Measurements from ENCODE around the gene PANK1. TPM values are rescaled to one million over a fixed set of nuclear protein-coding genes. Genes with fewer than 3 reads are reported as not detected.

PANK1 gene
- total and polyA plus RNA-seq, 2 of the 4 experiments (the other 2 are of a cell fraction): 3.0 to 8.8 TPM

- H2BK120ac ChIP-seq (ENCODE audit: low read depth, low read length): no peak overlapping the region
- H2AK9ac ChIP-seq (replicated peaks; ENCODE audit: low read depth, low read length, poor library complexity): no peak overlapping the region
- H3K23ac ChIP-seq (ENCODE audit: low read depth, low read length): no peak overlapping the region
- POLR2A ChIA-PET (ENCODE audit: unreplicated experiment): no interaction called here
- no peak overlapping the region for H3K56ac ChIP-seq (ENCODE audit: extremely low read depth, insufficient read depth, low read length)
- ATAC-seq (ENCODE audit: low read depth): peak; percentile 92
- H3K9me1 ChIP-seq (ENCODE audit: insufficient read depth, low read length): no peaks in the 10 kb centered on the region
- no peak overlapping the region for H4K91ac ChIP-seq (ENCODE audit: insufficient read depth, low read depth, low read length)
- H4K5ac ChIP-seq (ENCODE audit: low read depth, low read length): no peak overlapping the region
- no peak overlapping the region for H2BK20ac ChIP-seq (ENCODE audit: low read depth, low read length)
- no peak overlapping the region for H2BK5ac ChIP-seq (ENCODE audit: low read depth, low read length, poor library complexity, severe bottlenecking)
- CTCF ChIA-PET: no interaction called here
- H3K9ac ChIP-seq (ENCODE audit: low read depth, low read length): no peak overlapping the region
- peak; percentile 27 for DNase-seq
- in situ Hi-C loops (cut with MboI; ENCODE audit: low sequenced_read_pairs): no loop called here
- no peak overlapping the region for H3K4me2 ChIP-seq (ENCODE audit: low read depth, low read length)
- H4K20me1 ChIP-seq (ENCODE audit: insufficient read depth, low read length): no peaks in the 10 kb centered on the region
- no peak overlapping the region for H3K4ac ChIP-seq (ENCODE audit: low read depth, low read length)
- no peak overlapping the region for H3K18ac ChIP-seq (ENCODE audit: low read depth, low read length)
- H2AFZ ChIP-seq (replicated peaks; ENCODE audit: low read length, poor library complexity): no peak overlapping the region
- dilution Hi-C loops (cut with HindIII; ENCODE audit: low sequenced_read_pairs, unreplicated experiment): no loop called here
- BruUV-seq (replicated peaks): no TSS peak
- no peak for TF ChIP-seq SMC3 (IDR thresholded peaks at IDR 0.05; ENCODE audit: low read depth, low read length)
- no peak for TF ChIP-seq NFE2L2 (IDR thresholded peaks at IDR 0.05; ENCODE audit: low read depth, low read length)
- no peak for TF ChIP-seq MAFK (IDR thresholded peaks at IDR 0.05; ENCODE audit: low read depth, low read length)
- TF ChIP-seq CEBPB (IDR thresholded peaks at IDR 0.05; ENCODE audit: low read depth, low read length): no peak
- TF ChIP-seq POLR2A (IDR thresholded peaks at IDR 0.05; ENCODE audit: low read depth, low read length): no peak
- no peak for TF ChIP-seq ELK1 (IDR thresholded peaks at IDR 0.05; ENCODE audit: borderline replicate concordance, low read depth, low read length)
- TF ChIP-seq BHLHE40 (IDR thresholded peaks at IDR 0.05; ENCODE audit: low read depth, low read length): no peak
- TF ChIP-seq RAD21 (IDR thresholded peaks at IDR 0.05; ENCODE audit: low read length): no peak
- TF ChIP-seq FOS (IDR thresholded peaks at IDR 0.05; ENCODE audit: low read depth, low read length): no peak
- no peak for TF ChIP-seq MXI1 (IDR thresholded peaks at IDR 0.05; ENCODE audit: borderline replicate concordance, low read depth, low read length)
- no CpG with 5 or more reads among the region's 2 CpGs for WGBS, 2 experiments (ENCODE audit: extremely low coverage in 2 of 2, insufficient read length in 1 of 2)
- no peaks in the 10 kb centered on the region for H3K27me3 ChIP-seq (ENCODE audit: control insufficient read depth, insufficient read depth, low read length)
- no peaks in the 10 kb centered on the region for H3K79me1 ChIP-seq (ENCODE audit: low read depth in 1 of 2, low read length in 2 of 2)
- no peaks in the 10 kb centered on the region for H3K36me3 ChIP-seq (ENCODE audit: control insufficient read depth, insufficient read depth, low read length)
- no peak overlapping the region for H3K14ac ChIP-seq (replicated peaks; ENCODE audit: low read depth, low read length)
- H4K8ac ChIP-seq (ENCODE audit: low read depth in 2 of 2, low read length in 2 of 2): no peak overlapping the region
- intact Hi-C loops (cut with micrococcal nuclease): no loop called here
- H2BK15ac ChIP-seq (ENCODE audit: low read depth, low read length): no peak overlapping the region
- H3K4me1 ChIP-seq (ENCODE audit: control insufficient read depth, insufficient read depth, low read length): no peaks in the 10 kb centered on the region
- H3K27ac ChIP-seq (ENCODE audit: insufficient read depth, low read length): no peak overlapping the region
- no peaks in the 10 kb centered on the region for H3K9me3 ChIP-seq (ENCODE audit: control insufficient read depth, insufficient read depth, low read length)
- H3K4me3 ChIP-seq (ENCODE audit: insufficient read depth, low read depth, low read length): no peak overlapping the region
- no peak overlapping the region for H2AK5ac ChIP-seq (ENCODE audit: low read depth, low read length)
These were observed 45.0 kb upstream of the PANK1 start for GRCh38 chr10:89690027-89690426.

All from IMR-90 (cell line).